ENCODE measurements around the gene DNA2. TPM values are rescaled to one million over a fixed set of nuclear protein-coding genes. Genes with fewer than 3 reads are reported as not detected.

The DNA2 gene
- total RNA-seq, 1 donor from 2014 or later = 3.7 TPM

GRCh38 chr10:68406815-68407548, 64.8 kb downstream of the DNA2 start, which contains the start of gene RUFY2:
Gene RUFY2 (minus strand): TSS chr10:68407277. CDS start chr10:68407189, 88 bp downstream.
- Histone ChIP-seq H3K27me3 (no peaks in the 10 kb centered on the region), H3K9me3 (no peaks in the 10 kb centered on the region), H3K27ac (peak within 1 kb of the TSS; percentile 95), H3K36me3 (no peaks in the 10 kb centered on the region), H3K4me1 (peaks cover 14% of the 10 kb centered on the region), H3K4me3 (peak within 1 kb of the TSS; percentile 82 to 99)
- peak in 1 of 2 donors; percentile 85 for DNase-seq (ENCODE audit: extremely low spot score in 2 of 2)
- TF ChIP-seq POLR2AphosphoS5 (IDR thresholded peaks at IDR 0.05; ENCODE audit: insufficient read depth in 1 of 2, low read depth in 1 of 2) (peak in 1 of 2 donors; percentile 69), CTCF (IDR thresholded peaks at IDR 0.05) (peak; percentile 30 to 61 (median 49)), POLR2A (IDR thresholded peaks at IDR 0.05) (peak in 1 of 2 donors; percentile 43)
- intact Hi-C loops (cut with DNase I) = no loop called here

- peaks cover 17% of the 10 kb centered on the region for H3K4me1 ChIP-seq
- peaks cover 0 to 3% of the 10 kb centered on the region in 2 donors for H3K36me3 ChIP-seq
- no peak for DNase-seq (ENCODE audit: extremely low spot score in 2 of 2)
- H3K27me3 ChIP-seq = no peaks in the 10 kb centered on the region
- peak overlapping the region; percentile 82 to 99 for H3K4me3 ChIP-seq
- intact Hi-C loops (cut with DNase I) = no loop called here
- no peaks in the 10 kb centered on the region for H3K9me3 ChIP-seq
- H3K27ac ChIP-seq = peak overlapping the region; percentile 95
- TF ChIP-seq CTCF (IDR thresholded peaks at IDR 0.05) = no peak
- TF ChIP-seq POLR2AphosphoS5 (IDR thresholded peaks at IDR 0.05; ENCODE audit: insufficient read depth in 1 of 2, low read depth in 1 of 2) = no peak
- TF ChIP-seq POLR2A (IDR thresholded peaks at IDR 0.05) = no peak
Measured at GRCh38 chr10:68406111-68406814, 65.5 kb downstream of the DNA2 start.

GRCh38 chr10:68403701-68404100, 68.1 kb downstream of the DNA2 start:
- H3K27ac ChIP-seq = no peak overlapping the region
- TF ChIP-seq CTCF (IDR thresholded peaks at IDR 0.05) = no peak
- TF ChIP-seq POLR2AphosphoS5 (IDR thresholded peaks at IDR 0.05; ENCODE audit: insufficient read depth in 1 of 2, low read depth in 1 of 2) = no peak
- TF ChIP-seq POLR2A (IDR thresholded peaks at IDR 0.05) = no peak
- intact Hi-C loops (cut with DNase I) = no loop called here
- H3K27me3 ChIP-seq = no peaks in the 10 kb centered on the region
- H3K9me3 ChIP-seq = no peaks in the 10 kb centered on the region
- no peak for DNase-seq (ENCODE audit: extremely low spot score in 2 of 2)
- no peak overlapping the region for H3K4me3 ChIP-seq
- H3K36me3 ChIP-seq = peaks cover 0 to 22% of the 10 kb centered on the region in 2 donors
- peaks cover 17% of the 10 kb centered on the region for H3K4me1 ChIP-seq

- no peak for DNase-seq (ENCODE audit: extremely low spot score in 2 of 2)
- Histone ChIP-seq H3K4me1 (peaks cover 17% of the 10 kb centered on the region), H3K4me3 (no peak overlapping the region), H3K9me3 (no peaks in the 10 kb centered on the region), H3K27ac (no peak overlapping the region), H3K36me3 (peaks cover 0 to 22% of the 10 kb centered on the region in 2 donors), H3K27me3 (no peaks in the 10 kb centered on the region)
- no peak for TF ChIP-seq POLR2A (IDR thresholded peaks at IDR 0.05)
- TF ChIP-seq POLR2AphosphoS5 (IDR thresholded peaks at IDR 0.05; ENCODE audit: insufficient read depth in 1 of 2, low read depth in 1 of 2) = no peak
- no peak for TF ChIP-seq CTCF (IDR thresholded peaks at IDR 0.05)
- intact Hi-C loops (cut with DNase I) = no loop called here
Measured at GRCh38 chr10:68402276-68402675, 69.5 kb downstream of the DNA2 start.

Data from vagina (tissue), 2 donors.